ENCODE measurements around the gene C10orf71. TPM values are rescaled to one million over a fixed set of nuclear protein-coding genes. Genes with fewer than 3 reads are reported as not detected.

The C10orf71 gene
- total RNA-seq, 2 experiments from 2014 or later, result not detected

- H3K4me3 Mint-ChIP-seq, result no peak overlapping the region
- DNase-seq, result no peak
- no peak for ATAC-seq (ENCODE audit: low read depth)
- H3K4me1 Mint-ChIP-seq, result peaks cover under 1% of the 10 kb centered on the region
- H3K36me3 Mint-ChIP-seq, result no peaks in the 10 kb centered on the region
- peaks cover 4% of the 10 kb centered on the region for H3K9me3 Mint-ChIP-seq
- H3K27ac Mint-ChIP-seq, result no peak overlapping the region
- POLR2A ChIA-PET, result no interaction called here
- H3K27me3 Mint-ChIP-seq, result peaks cover 7% of the 10 kb centered on the region
Observed at GRCh38 chr10:49351669-49352068, 52.7 kb downstream of the C10orf71 start.

- H3K4me1 Mint-ChIP-seq, result peaks cover 4% of the 10 kb centered on the region
- peaks cover 8% of the 10 kb centered on the region for H3K27me3 Mint-ChIP-seq
- ATAC-seq (ENCODE audit: low read depth) (no peak), DNase-seq (no peak)
- H3K4me3 Mint-ChIP-seq, result no peak overlapping the region
- H3K27ac Mint-ChIP-seq, result no peak overlapping the region
- POLR2A ChIA-PET, result no interaction called here
- H3K9me3 Mint-ChIP-seq, result peaks cover 4% of the 10 kb centered on the region
- H3K36me3 Mint-ChIP-seq, result no peaks in the 10 kb centered on the region
Observed at GRCh38 chr10:49352323-49352722, 53.4 kb downstream of the C10orf71 start.

GRCh38 chr10:49353026-49353894, 54.3 kb downstream of the C10orf71 start:
- ATAC-seq (ENCODE audit: low read depth) (no peak), DNase-seq (no peak)
- peaks cover 4% of the 10 kb centered on the region for H3K4me1 Mint-ChIP-seq
- no peak overlapping the region for H3K4me3 Mint-ChIP-seq
- H3K9me3 Mint-ChIP-seq, result peaks cover 6% of the 10 kb centered on the region
- POLR2A ChIA-PET, result no interaction called here
- H3K27me3 Mint-ChIP-seq, result peaks cover 18% of the 10 kb centered on the region
- no peaks in the 10 kb centered on the region for H3K36me3 Mint-ChIP-seq
- no peak overlapping the region for H3K27ac Mint-ChIP-seq

- H3K9me3 Mint-ChIP-seq, result peaks cover 6% of the 10 kb centered on the region
- no peak overlapping the region for H3K4me3 Mint-ChIP-seq
- POLR2A ChIA-PET, result no interaction called here
- no peak for ATAC-seq (ENCODE audit: low read depth)
- H3K36me3 Mint-ChIP-seq, result no peaks in the 10 kb centered on the region
- no peak for DNase-seq
- peaks cover 4% of the 10 kb centered on the region for H3K4me1 Mint-ChIP-seq
- no peak overlapping the region for H3K27ac Mint-ChIP-seq
- H3K27me3 Mint-ChIP-seq, result peaks cover 15% of the 10 kb centered on the region
Observed at GRCh38 chr10:49353895-49354566, 55.1 kb downstream of the C10orf71 start.

- Mint-ChIP-seq H3K4me3 (no peak overlapping the region), H3K36me3 (no peaks in the 10 kb centered on the region), H3K27ac (no peak overlapping the region), H3K4me1 (peaks cover 4% of the 10 kb centered on the region), H3K27me3 (peaks cover 15% of the 10 kb centered on the region), H3K9me3 (peaks cover 4% of the 10 kb centered on the region)
- no peak for ATAC-seq (ENCODE audit: low read depth)
- DNase-seq, result no peak
- POLR2A ChIA-PET, result no interaction called here
Observed at GRCh38 chr10:49354593-49354992, 55.6 kb downstream of the C10orf71 start.

GRCh38 chr10:49355221-49355620, 56.3 kb downstream of the C10orf71 start:
- Mint-ChIP-seq H3K27ac (no peak overlapping the region), H3K4me3 (no peak overlapping the region), H3K9me3 (peaks cover 4% of the 10 kb centered on the region), H3K27me3 (peaks cover 13% of the 10 kb centered on the region), H3K4me1 (peaks cover 4% of the 10 kb centered on the region), H3K36me3 (no peaks in the 10 kb centered on the region)
- POLR2A ChIA-PET, result no interaction called here
- ATAC-seq (ENCODE audit: low read depth), result no peak
- no peak for DNase-seq

- ATAC-seq (ENCODE audit: low read depth) (no peak), DNase-seq (no peak)
- no peak overlapping the region for H3K4me3 Mint-ChIP-seq
- peaks cover 4% of the 10 kb centered on the region for H3K4me1 Mint-ChIP-seq
- no peak overlapping the region for H3K27ac Mint-ChIP-seq
- peaks cover 13% of the 10 kb centered on the region for H3K27me3 Mint-ChIP-seq
- H3K36me3 Mint-ChIP-seq, result no peaks in the 10 kb centered on the region
- POLR2A ChIA-PET, result no interaction called here
- peaks cover 2% of the 10 kb centered on the region for H3K9me3 Mint-ChIP-seq
Observed at GRCh38 chr10:49356181-49356580, 57.2 kb downstream of the C10orf71 start.

GRCh38 chr10:49356944-49357343, 58.0 kb downstream of the C10orf71 start:
- peaks cover 4% of the 10 kb centered on the region for H3K4me1 Mint-ChIP-seq
- H3K36me3 Mint-ChIP-seq, result no peaks in the 10 kb centered on the region
- no peak for ATAC-seq (ENCODE audit: low read depth)
- no peak for DNase-seq
- no peak overlapping the region for H3K27ac Mint-ChIP-seq
- H3K27me3 Mint-ChIP-seq, result peaks cover 13% of the 10 kb centered on the region
- POLR2A ChIA-PET, result no interaction called here
- peaks cover 2% of the 10 kb centered on the region for H3K9me3 Mint-ChIP-seq
- H3K4me3 Mint-ChIP-seq, result no peak overlapping the region

- DNase-seq, result no peak
- no peak overlapping the region for H3K27ac Mint-ChIP-seq
- H3K36me3 Mint-ChIP-seq, result no peaks in the 10 kb centered on the region
- peaks cover 4% of the 10 kb centered on the region for H3K4me1 Mint-ChIP-seq
- POLR2A ChIA-PET, result no interaction called here
- peaks cover 2% of the 10 kb centered on the region for H3K9me3 Mint-ChIP-seq
- peaks cover 16% of the 10 kb centered on the region for H3K27me3 Mint-ChIP-seq
- no peak overlapping the region for H3K4me3 Mint-ChIP-seq
- ATAC-seq (ENCODE audit: low read depth), result no peak
Observed at GRCh38 chr10:49357910-49358309, 58.9 kb downstream of the C10orf71 start.

GRCh38 chr10:49359349-49360270, 60.6 kb downstream of the C10orf71 start:
- Mint-ChIP-seq H3K4me1 (peaks cover 4% of the 10 kb centered on the region), H3K4me3 (no peak overlapping the region), H3K27me3 (peaks cover 17% of the 10 kb centered on the region), H3K36me3 (no peaks in the 10 kb centered on the region), H3K9me3 (peaks cover 2% of the 10 kb centered on the region), H3K27ac (no peak overlapping the region)
- ATAC-seq (ENCODE audit: low read depth), result no peak
- POLR2A ChIA-PET, result no interaction called here
- DNase-seq, result no peak

GRCh38 chr10:49360271-49361177, 61.6 kb downstream of the C10orf71 start:
- H3K9me3 Mint-ChIP-seq, result peaks cover 2% of the 10 kb centered on the region
- H3K4me1 Mint-ChIP-seq, result peaks cover 4% of the 10 kb centered on the region
- H3K4me3 Mint-ChIP-seq, result no peak overlapping the region
- POLR2A ChIA-PET, result no interaction called here
- no peaks in the 10 kb centered on the region for H3K36me3 Mint-ChIP-seq
- no peak overlapping the region for H3K27ac Mint-ChIP-seq
- H3K27me3 Mint-ChIP-seq, result peaks cover 17% of the 10 kb centered on the region
- DNase-seq, result no peak
- ATAC-seq (ENCODE audit: low read depth), result no peak

- POLR2A ChIA-PET, result no interaction called here
- no peak for ATAC-seq (ENCODE audit: low read depth)
- Mint-ChIP-seq H3K27me3 (peaks cover 14% of the 10 kb centered on the region), H3K4me1 (peaks cover 4% of the 10 kb centered on the region), H3K36me3 (no peaks in the 10 kb centered on the region), H3K9me3 (peaks cover 2% of the 10 kb centered on the region), H3K4me3 (no peak overlapping the region), H3K27ac (no peak overlapping the region)
- no peak for DNase-seq
Observed at GRCh38 chr10:49361178-49361554, 62.2 kb downstream of the C10orf71 start.

All from activated naive CD8-positive, alpha-beta T cell treated with anti-CD3 and anti-CD28 coated beads, Interleukin-2, amount 10 ng/mL, durations not matched to agents 7 days and 5 days (primary cell).